GM12878 (cell line): Measurements from ENCODE around the gene PLCB2. TPM values are rescaled to one million over a fixed set of nuclear protein-coding genes. Genes with fewer than 3 reads are reported as not detected.

ENCODE experiments used
- ATAC-seq: fragments of 200-7000 bp; cut with Tn5 transposase; 3 replicates; pipeline ENCODE4 v1.9.1; 2020; ENCODE audit warnings: mild to moderate bottlenecking, moderate library complexity
- BruUV-seq: library from RNA; stranded (reverse); fragments of 400-500 nt; replicated peaks from 2 replicates; lab custom pipeline; 2021; lab: Mats Ljungman, UMichigan
- CTCF ChIA-PET: fragments of 300-600 bp; sonication (Branson Sonifier 250); formaldehyde crosslinking; extraction: SDS; loops from one replicate; lab custom pipeline; 2021; ENCODE audit warnings: inconsistent platforms; lab: Yijun Ruan, JAX
- POLR2A ChIA-PET: fragments of 350-600 bp; formaldehyde crosslinking; extraction: SDS; loops from one replicate; lab custom pipeline; 2021; ENCODE audit warnings: inconsistent platforms; lab: Charles Lee
- RAD21 ChIA-PET: fragments of 300-600 bp; sonication (Branson Sonifier 250); formaldehyde crosslinking; loops from one replicate; lab custom pipeline; 2023; ENCODE audit warnings: antibody characterized with exemption; ENCODE audit not compliant: unreplicated experiment; lab: Charles Lee
- SMC1A ChIA-PET: fragments of 300-600 bp; sonication (Branson Sonifier 250); formaldehyde crosslinking; loops from one replicate; lab custom pipeline; 2023; ENCODE audit not compliant: unreplicated experiment, uncharacterized antibody; lab: Charles Lee
- DNase-seq: peaks from one replicate; pipeline ENCODE4 v3.0.0-alpha.2; 2011; ENCODE audit warnings: low read depth, low spot score
- FAIRE-seq: peaks from 3 replicates; lab custom pipeline; 2011; peaks lifted over from hg19 to GRCh38; lab: Jason Lieb, UNC
- H2AFZ ChIP-seq: 2 replicates; pipeline ENCODE4 v1.6.0; 2011; ENCODE audit warnings: low read depth, low read length, control low read depth; ENCODE audit not compliant: control insufficient read depth
- H3K27ac ChIP-seq: 2 replicates; pipeline ENCODE4 v1.5.1; 2011; ENCODE audit warnings: control low read depth; ENCODE audit not compliant: control insufficient read depth, insufficient read depth
- H3K27me3 ChIP-seq, 2 experiments: replicated peaks in 1 of 2; 2 replicates each; pipeline versions ENCODE4 v1.6.0 to v1.6.1; 2011; ENCODE audit warnings: low read length in 1 of 2; ENCODE audit not compliant: control insufficient read depth in 2 of 2, insufficient read depth in 2 of 2
- H3K36me3 ChIP-seq, 2 experiments: 2 replicates each; pipeline ENCODE4 v1.5.1; 2011; ENCODE audit warnings: low read length in 1 of 2; ENCODE audit not compliant: control insufficient read depth in 2 of 2, insufficient read depth in 2 of 2
- H3K4me1 ChIP-seq: 2 replicates; pipeline ENCODE4 v1.6.1; 2011; ENCODE audit warnings: mild to moderate bottlenecking, low read length, moderate library complexity, mixed read lengths; ENCODE audit not compliant: control insufficient read depth, insufficient read depth
- H3K4me2 ChIP-seq: 2 replicates; pipeline ENCODE4 v1.6.0; 2011; ENCODE audit warnings: control low read depth; ENCODE audit not compliant: control insufficient read depth, insufficient read depth
- H3K4me3 ChIP-seq: fragments of 200-600 bp; sonication (generic); 2 replicates; pipeline ENCODE4 v1.5.1; 2016
- H3K79me2 ChIP-seq: 2 replicates; pipeline ENCODE4 v1.6.0; 2011; ENCODE audit warnings: low read length; ENCODE audit not compliant: control insufficient read depth, insufficient read depth
- H3K9ac ChIP-seq: 2 replicates; pipeline ENCODE4 v1.8.0; 2011; ENCODE audit warnings: low read length, control low read depth, mixed read lengths; ENCODE audit not compliant: control insufficient read depth, insufficient read depth
- H3K9me3 ChIP-seq: replicated peaks from 3 replicates; pipeline ENCODE4 v1.5.1; 2011; ENCODE audit warnings: mild to moderate bottlenecking, low read length; ENCODE audit not compliant: control insufficient read depth, insufficient read depth
- H4K20me1 ChIP-seq: 2 replicates; pipeline ENCODE4 v1.6.0; 2011; ENCODE audit not compliant: control insufficient read depth, insufficient read depth
- ATF2 ChIP-seq: IDR thresholded peaks from 2 replicates; pipeline ENCODE4 v1.6.1; 2012; ENCODE audit warnings: low read length, inconsistent platforms
- CHD4 ChIP-seq: fragments of 200-600 bp; sonication (generic); IDR thresholded peaks from 2 replicates; pipeline ENCODE4 v1.6.1; 2016; ENCODE audit warnings: mild to moderate bottlenecking
- ESRRA ChIP-seq: IDR thresholded peaks from 2 replicates; pipeline ENCODE4 v1.6.1; 2012; ENCODE audit warnings: mild to moderate bottlenecking, low read length, improper control_type of control experiment
- MYB ChIP-seq: fragments of 150-350 bp; IDR thresholded peaks from 2 replicates; pipeline ENCODE4 v1.6.1; 2014; ENCODE audit warnings: mild to moderate bottlenecking, low read depth, low read length, borderline replicate concordance
- NR2C2 ChIP-seq: IDR thresholded peaks from 2 replicates; pipeline ENCODE4 v1.6.1; 2011; ENCODE audit warnings: borderline replicate concordance, low read depth; ENCODE audit not compliant: control insufficient read depth, insufficient read length
- POLR2A ChIP-seq: IDR thresholded peaks from 2 replicates; pipeline ENCODE4 v1.6.1; 2011; ENCODE audit warnings: low read depth, mild to moderate bottlenecking, low read length
- REST ChIP-seq: IDR thresholded peaks from 2 replicates; pipeline ENCODE4 v1.6.1; 2012; ENCODE audit warnings: mild to moderate bottlenecking, low read depth, low read length
- RFX5 ChIP-seq: IDR thresholded peaks from 2 replicates; pipeline ENCODE4 v1.6.1; 2011; ENCODE audit warnings: low read depth, low read length, improper control_type of control experiment
- SIN3A ChIP-seq: IDR thresholded peaks from 2 replicates; pipeline ENCODE4 v1.6.1; 2012; ENCODE audit warnings: low read depth, low read length, improper control_type of control experiment
- SUPT20H ChIP-seq: IDR thresholded peaks from 2 replicates; pipeline ENCODE4 v1.6.1; 2011; ENCODE audit warnings: low read depth, mild to moderate bottlenecking, low read length, moderate library complexity, borderline replicate concordance; ENCODE audit not compliant: control insufficient read depth
- YBX1 ChIP-seq: fragments of 450-650 bp; IDR thresholded peaks from 2 replicates; pipeline ENCODE4 v1.6.1; 2016; ENCODE audit warnings: antibody characterized with exemption
- ZZZ3 ChIP-seq: IDR thresholded peaks from 2 replicates; pipeline ENCODE4 v1.6.1; 2011; ENCODE audit warnings: low read depth; ENCODE audit not compliant: control insufficient read depth, insufficient read length
- WGBS: methylation state at CpG from one replicate; pipeline ENCODE4 v1.1.6; 2016; ENCODE audit warnings: low lambda C conversion rate; ENCODE audit not compliant: insufficient replicate concordance, insufficient coverage; ENCODE audit errors: missing lambda C conversion rate; 5-methylcytosine and 5-hydroxymethylcytosine counted together
- in situ Hi-C: fragments of 300-500 bp; cut with MboI; formaldehyde crosslinking; loops from 9 replicates; pipeline ENCODE4 v1.14.3; 2018; ENCODE audit warnings: mixed read lengths
- intact Hi-C: fragments of 100-400 bp; cut with micrococcal nuclease; formaldehyde crosslinking; loops from one replicate; pipeline ENCODE4 v1.14.2; 2022; ENCODE audit not compliant: unreplicated experiment
- polyA plus RNA-seq, 11 experiments: library from polyadenylated mRNA; depleted of rRNA in 4 of 11; unstranded in 6 of 11; stranded (reverse) in 5 of 11; fragments of >200 nt; fragmentation: Nextera tagmentation in 4 of 11; fragmentation: Illumina TruSeq in 1 of 11; extraction: Ambion mirVana in 4 of 11; extraction: Trizol in 1 of 11; gene quantifications; 1 replicate in 1 of 11; 2 replicates in 10 of 11; pipeline versions ENCODE4 v1.2.1 to v1.2.3, GENCODE V29; 2011 to 2016; ENCODE audit warnings: inconsistent platforms in 2 of 11, missing spikeins in 2 of 11, low read depth in 1 of 11
- total RNA-seq, 4 experiments: library from RNA; depleted of rRNA in 3 of 4; stranded (reverse); fragments of >200 nt in 3 of 4; fragmentation: Illumina TruSeq in 1 of 4; extraction: Trizol in 1 of 4; gene quantifications; 2 replicates each; pipeline versions ENCODE4 v1.2.1 to v1.2.3, GENCODE V29; 2013 to 2021
- TF ChIP-seq, protein P1 (sequence below): fragments of 150-350 bp; IDR thresholded peaks from 2 replicates; pipeline ENCODE4 v1.6.1; 2016; ENCODE audit warnings: low read depth, low read length

Gene PLCB2
- total and polyA plus RNA-seq, 10 of the 15 experiments (the other 5 are each of a cell fraction or from before 2014, with no cell fraction given), result 1.2 to 39.4 (median 10.7) TPM

DNA sequence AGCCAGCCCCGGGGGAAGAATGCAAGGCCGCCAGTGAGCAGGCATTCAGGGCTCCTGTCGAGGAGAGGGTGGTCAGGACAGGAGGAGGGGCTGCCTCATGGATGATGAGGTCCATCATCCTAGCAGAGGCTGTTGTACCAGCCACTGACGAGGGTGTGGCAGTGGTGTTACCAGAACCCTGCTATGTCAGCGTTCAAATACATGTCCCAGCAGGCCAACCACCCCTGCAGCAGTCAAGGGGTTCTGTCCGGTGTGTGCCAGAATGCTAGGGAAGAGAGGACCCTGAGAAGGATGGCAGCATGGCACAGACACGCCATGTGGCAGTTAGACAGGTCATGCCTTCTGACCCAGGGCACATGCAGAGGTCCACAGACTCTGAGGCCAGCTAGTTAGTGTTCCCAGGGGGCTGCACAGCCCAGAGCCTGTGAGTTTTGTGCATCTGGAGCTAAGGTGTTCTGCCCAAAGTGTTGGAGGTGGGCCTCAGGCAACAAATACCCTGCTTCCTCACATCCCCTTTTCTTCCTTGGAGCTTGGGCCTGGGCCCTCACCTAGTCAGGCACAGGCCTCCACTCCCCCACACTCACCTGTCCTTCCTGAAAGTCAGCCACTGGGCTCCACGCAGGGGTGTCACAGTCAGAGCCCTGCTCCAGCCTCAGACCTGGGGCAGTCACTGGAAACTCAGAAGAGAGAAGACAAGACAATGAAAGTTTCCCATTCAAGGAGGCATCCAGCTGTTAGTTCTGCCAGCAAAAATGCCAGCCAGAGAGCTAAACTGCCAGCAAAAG is 61.0 kb downstream of the PLCB2 start:
- H3K27me3 ChIP-seq, result peaks cover 0 to 6% of the 10 kb centered on the region in 2 experiments; a peak in 1 of 4 replicates
- no peak overlapping the region for H2AFZ ChIP-seq
- WGBS, result 46% methylated on average over 7 of the region's 8 CpGs
- ChIA-PET POLR2A (interaction anchor here (0.5 kb wide), 1 partner anchor 61 kb away, joined by 3 read pairs; no protein-coding TSS in a partner anchor), SMC1A (interaction anchor here (1.4 kb wide), 1 partner anchor 29 kb away, joined by 4 read pairs; no protein-coding TSS in a partner anchor), CTCF (interaction anchor here (0.6 kb wide), 2 partner anchors 29 to 228 kb away, joined by 3 to 4 read pairs; no protein-coding TSS in a partner anchor), RAD21 (interaction anchor here (1.1 kb wide), 1 partner anchor 201 kb away, joined by 4 read pairs; no protein-coding TSS in a partner anchor)
- BruUV-seq, result no TSS peak
- no peaks in the 10 kb centered on the region for H4K20me1 ChIP-seq
- no peak overlapping the region for H3K4me3 ChIP-seq
- no peaks in the 10 kb centered on the region for H3K9me3 ChIP-seq
- no peak overlapping the region for H3K9ac ChIP-seq
- no peaks in the 10 kb centered on the region for H3K4me1 ChIP-seq
- H3K79me2 ChIP-seq, result no peaks in the 10 kb centered on the region
- ATAC-seq (no peak), FAIRE-seq (no peak), DNase-seq (no peak)
- no peak for TF ChIP-seq SIN3A
- TF ChIP-seq REST, result no peak
- TF ChIP-seq RFX5, result no peak
- no peak for TF ChIP-seq CHD4
- no peak for TF ChIP-seq NR2C2
- TF ChIP-seq ESRRA, result no peak
- TF ChIP-seq YBX1, result no peak
- TF ChIP-seq, protein P1, sequence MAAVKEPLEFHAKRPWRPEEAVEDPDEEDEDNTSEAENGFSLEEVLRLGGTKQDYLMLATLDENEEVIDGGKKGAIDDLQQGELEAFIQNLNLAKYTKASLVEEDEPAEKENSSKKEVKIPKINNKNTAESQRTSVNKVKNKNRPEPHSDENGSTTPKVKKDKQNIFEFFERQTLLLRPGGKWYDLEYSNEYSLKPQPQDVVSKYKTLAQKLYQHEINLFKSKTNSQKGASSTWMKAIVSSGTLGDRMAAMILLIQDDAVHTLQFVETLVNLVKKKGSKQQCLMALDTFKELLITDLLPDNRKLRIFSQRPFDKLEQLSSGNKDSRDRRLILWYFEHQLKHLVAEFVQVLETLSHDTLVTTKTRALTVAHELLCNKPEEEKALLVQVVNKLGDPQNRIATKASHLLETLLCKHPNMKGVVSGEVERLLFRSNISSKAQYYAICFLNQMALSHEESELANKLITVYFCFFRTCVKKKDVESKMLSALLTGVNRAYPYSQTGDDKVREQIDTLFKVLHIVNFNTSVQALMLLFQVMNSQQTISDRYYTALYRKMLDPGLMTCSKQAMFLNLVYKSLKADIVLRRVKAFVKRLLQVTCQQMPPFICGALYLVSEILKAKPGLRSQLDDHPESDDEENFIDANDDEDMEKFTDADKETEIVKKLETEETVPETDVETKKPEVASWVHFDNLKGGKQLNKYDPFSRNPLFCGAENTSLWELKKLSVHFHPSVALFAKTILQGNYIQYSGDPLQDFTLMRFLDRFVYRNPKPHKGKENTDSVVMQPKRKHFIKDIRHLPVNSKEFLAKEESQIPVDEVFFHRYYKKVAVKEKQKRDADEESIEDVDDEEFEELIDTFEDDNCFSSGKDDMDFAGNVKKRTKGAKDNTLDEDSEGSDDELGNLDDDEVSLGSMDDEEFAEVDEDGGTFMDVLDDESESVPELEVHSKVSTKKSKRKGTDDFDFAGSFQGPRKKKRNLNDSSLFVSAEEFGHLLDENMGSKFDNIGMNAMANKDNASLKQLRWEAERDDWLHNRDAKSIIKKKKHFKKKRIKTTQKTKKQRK, result no peak
- no peak for TF ChIP-seq MYB
- TF ChIP-seq ATF2, result no peak
- no peak for TF ChIP-seq POLR2A
- TF ChIP-seq ZZZ3, result no peak
- TF ChIP-seq SUPT20H, result no peak
- in situ Hi-C loops, result no loop called here
- no peak overlapping the region for H3K4me2 ChIP-seq
- no peaks in the 10 kb centered on the region for H3K36me3 ChIP-seq
- H3K27ac ChIP-seq, result no peak overlapping the region
- intact Hi-C loops, result no loop called here
